Measurements from ENCODE around the gene PDGFRB.

The PDGFRB gene

GRCh38 chr5:150181766-150182545 lies 26.3 kb upstream of the PDGFRB start:
- no peak for DNase-seq (ENCODE audit: low read depth in 2 of 2)

DNA sequence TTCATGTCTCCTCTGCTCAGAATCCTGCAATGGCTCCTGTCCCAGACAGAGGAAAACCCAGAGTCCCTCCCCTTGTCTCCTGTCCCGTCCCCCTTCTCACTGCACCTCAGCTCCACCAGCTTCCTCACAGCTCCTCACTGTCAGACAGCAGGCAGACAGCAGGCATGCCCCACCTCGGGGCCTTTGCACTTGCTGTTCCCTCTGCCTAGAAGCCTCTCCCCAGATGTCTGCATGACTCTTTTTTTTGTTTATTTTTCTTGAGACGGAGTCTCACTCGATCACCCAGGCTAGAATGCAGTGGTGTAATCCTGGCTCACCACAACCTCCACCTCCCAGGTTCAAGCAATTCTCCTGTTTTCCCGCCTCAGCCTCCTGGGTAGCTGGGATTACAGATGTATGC lies 25.4 kb upstream of the PDGFRB start:
- DNase-seq (ENCODE audit: low read depth in 2 of 2) = no peak

GRCh38 chr5:150180241-150181026 lies 24.8 kb upstream of the PDGFRB start:
- no peak for DNase-seq (ENCODE audit: low read depth in 2 of 2)

GRCh38 chr5:150179019-150179620 lies 23.5 kb upstream of the PDGFRB start:
- DNase-seq (ENCODE audit: low read depth in 2 of 2) = no peak

GRCh38 chr5:150178262-150178661 lies 22.6 kb upstream of the PDGFRB start:
- DNase-seq (ENCODE audit: low read depth in 2 of 2) = no peak

GRCh38 chr5:150177721-150178120 lies 22.1 kb upstream of the PDGFRB start:
- no peak for DNase-seq (ENCODE audit: low read depth in 2 of 2)

- no peak for DNase-seq (ENCODE audit: low read depth in 2 of 2)
Measured at GRCh38 chr5:150176745-150177477, 21.3 kb upstream of the PDGFRB start.

- no peak for DNase-seq (ENCODE audit: low read depth in 2 of 2)
Measured at GRCh38 chr5:150175536-150175935, 19.9 kb upstream of the PDGFRB start.

DNA sequence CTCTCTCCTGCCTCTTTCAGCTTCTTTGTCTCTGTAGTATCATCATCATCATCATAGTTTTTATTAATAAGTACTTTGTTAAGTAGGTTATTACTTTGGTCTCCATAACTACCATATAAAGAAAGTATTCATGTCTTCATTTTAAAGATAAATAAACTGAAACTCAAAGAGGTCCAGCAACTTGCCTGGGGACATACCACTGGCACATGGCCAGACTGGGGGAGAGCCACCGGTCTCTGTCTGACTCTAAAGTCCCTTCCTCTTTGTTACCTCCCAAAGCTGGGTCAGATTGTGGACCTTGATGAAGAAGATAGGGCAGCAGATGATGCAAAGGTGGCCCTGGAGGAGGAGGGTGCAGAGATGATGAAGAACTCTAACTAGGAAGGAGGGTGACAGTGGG lies 19.4 kb upstream of the PDGFRB start:
- no peak for DNase-seq (ENCODE audit: low read depth in 2 of 2)

GRCh38 chr5:150174285-150174684 lies 18.6 kb upstream of the PDGFRB start:
- DNase-seq (ENCODE audit: low read depth in 2 of 2) = no peak

GRCh38 chr5:150173161-150173560 lies 17.5 kb upstream of the PDGFRB start:
- no peak for DNase-seq (ENCODE audit: low read depth in 2 of 2)

DNA sequence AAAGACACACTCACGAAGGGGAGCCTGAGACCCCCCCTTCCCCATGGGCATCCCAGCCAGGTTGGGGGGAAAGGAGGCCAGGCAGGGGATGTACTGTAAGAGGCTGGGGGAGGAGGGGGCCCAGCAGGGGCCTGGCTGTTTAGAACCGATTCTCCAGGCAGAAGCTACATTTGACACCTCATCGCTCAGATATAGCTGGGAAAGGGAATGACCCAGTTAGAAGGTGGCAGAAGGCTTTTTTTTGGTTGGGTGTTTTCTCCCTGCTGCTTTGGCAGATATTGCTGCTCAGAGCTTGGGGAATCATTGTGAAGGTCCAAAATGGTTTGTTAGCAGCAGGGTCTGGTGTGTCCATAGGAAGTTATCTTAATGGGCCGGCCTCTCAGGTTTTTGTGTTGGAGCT lies 16.9 kb upstream of the PDGFRB start:
- no peak for DNase-seq (ENCODE audit: low read depth in 2 of 2)

GRCh38 chr5:150172145-150172544 lies 16.5 kb upstream of the PDGFRB start:
- no peak for DNase-seq (ENCODE audit: low read depth in 2 of 2)

GRCh38 chr5:150168864-150169263 lies 13.2 kb upstream of the PDGFRB start:
- DNase-seq (ENCODE audit: low read depth in 2 of 2) = no peak

- no peak for DNase-seq (ENCODE audit: low read depth in 2 of 2)
Measured at GRCh38 chr5:150167908-150168307, 12.3 kb upstream of the PDGFRB start.

DNA sequence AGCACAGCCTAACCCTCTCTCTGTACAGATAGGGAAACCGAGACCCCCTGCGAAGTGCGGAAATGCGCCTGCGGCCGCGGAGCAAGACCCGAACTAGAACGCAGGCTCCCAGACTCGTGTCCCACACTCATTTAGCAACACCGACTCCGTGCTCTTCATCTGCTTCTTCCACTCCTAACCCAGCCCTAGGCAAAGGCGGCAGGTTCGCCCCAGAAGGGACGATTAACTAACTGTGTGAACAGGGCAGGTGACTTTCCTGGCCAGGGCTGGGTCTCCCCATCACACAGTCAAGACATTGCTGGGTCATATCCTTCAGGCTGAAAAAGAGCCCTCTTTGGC lies 11.8 kb upstream of the PDGFRB start:
- no peak for DNase-seq (ENCODE audit: low read depth in 2 of 2)

GRCh38 chr5:150166650-150167511 lies 11.2 kb upstream of the PDGFRB start, which contains the start of gene CDX1:
CDX1 (plus strand) TSS chr5:150166778; CDS start chr5:150166877, 99 bp downstream.
- DNase-seq (ENCODE audit: low read depth in 2 of 2) = no peak

GRCh38 chr5:150166037-150166649 lies 10.5 kb upstream of the PDGFRB start:
- no peak for DNase-seq (ENCODE audit: low read depth in 2 of 2)

DNA sequence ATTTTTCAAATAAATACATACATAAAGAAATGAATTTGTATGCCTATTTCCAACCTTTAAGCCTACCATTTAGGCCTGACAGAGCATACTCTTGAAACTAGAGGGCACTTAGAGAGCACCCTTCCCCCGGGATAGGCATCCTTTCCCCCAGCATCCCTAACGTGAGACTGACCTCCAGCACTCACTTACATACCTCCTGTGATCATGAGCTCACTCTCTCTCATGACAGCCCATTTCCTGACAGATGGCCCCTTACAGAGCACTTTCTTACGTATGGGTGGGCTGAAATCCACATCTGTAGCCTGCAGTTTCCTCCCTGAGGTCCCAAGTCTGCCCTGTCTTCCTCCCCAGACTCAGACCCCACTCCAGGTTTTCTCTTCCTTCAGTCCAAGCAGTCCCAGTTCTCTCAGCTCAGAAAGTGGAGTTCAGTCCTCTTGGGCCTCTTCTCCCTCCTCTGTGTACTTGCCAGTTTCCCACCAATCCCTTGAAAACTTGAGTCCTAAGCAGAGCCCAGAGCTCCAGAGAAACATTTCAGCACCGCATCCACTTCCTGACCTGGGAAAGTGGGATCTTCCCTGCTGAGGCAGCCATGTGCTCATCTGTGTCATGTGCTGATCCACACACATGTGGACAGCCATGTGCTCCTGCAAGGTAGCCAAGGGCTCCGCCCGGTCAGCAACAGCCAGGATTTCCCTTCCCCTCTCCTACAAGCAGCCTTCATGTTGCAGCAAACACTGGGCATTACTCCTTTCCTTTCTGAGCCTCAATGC lies 8.8 kb upstream of the PDGFRB start:
- no peak for DNase-seq (ENCODE audit: low read depth in 2 of 2)

GRCh38 chr5:150163547-150164059 lies 8.0 kb upstream of the PDGFRB start:
- DNase-seq (ENCODE audit: low read depth in 2 of 2) = no peak

All from fibroblast of skin of left quadriceps (primary cell).